Mesothelial cell of epicardium (in vitro differentiated cells): Measurements from ENCODE around the gene SDK1. TPM values are rescaled to one million over a fixed set of nuclear protein-coding genes. Genes with fewer than 3 reads are reported as not detected.

Source experiments
- DNase-seq, 2 experiments: peaks; one replicate each; pipeline ENCODE4 v3.0.0; 2021; ENCODE audit warnings: low spot score in 2 of 2; ENCODE audit not compliant: unreplicated experiment in 2 of 2
- H3K27ac Mint-ChIP-seq: 2 replicates; pipeline ENCODE4 v1.8.0; 2021; ENCODE audit warnings: mixed read lengths
- H3K27me3 Mint-ChIP-seq: 2 replicates; pipeline ENCODE4 v1.8.0; 2021; ENCODE audit warnings: low read depth, mixed read lengths
- H3K36me3 Mint-ChIP-seq: 2 replicates; pipeline ENCODE4 v1.8.0; 2021; ENCODE audit warnings: mixed read lengths
- H3K4me1 Mint-ChIP-seq: 2 replicates; pipeline ENCODE4 v1.8.0; 2021; ENCODE audit warnings: mixed read lengths
- H3K4me3 Mint-ChIP-seq: 2 replicates; pipeline ENCODE4 v1.8.0; 2021; ENCODE audit warnings: mild to moderate bottlenecking, moderate library complexity, mixed read lengths
- H3K9me3 Mint-ChIP-seq: 2 replicates; pipeline ENCODE4 v1.8.0; 2021; ENCODE audit warnings: mixed read lengths
- CTCF ChIP-seq: fragments of 200-600 bp; sonication (generic); IDR thresholded peaks from one replicate; pipeline ENCODE4 v1.5.0; 2021; ENCODE audit warnings: antibody characterized with exemption; ENCODE audit not compliant: unreplicated experiment
- total RNA-seq: library from RNA; stranded (reverse); gene quantifications from 3 replicates; pipeline ENCODE4 v1.2.1, GENCODE V29; 2021

Gene SDK1
- total RNA-seq, 1 donor from 2014 or later = 12.8 TPM

DNA sequence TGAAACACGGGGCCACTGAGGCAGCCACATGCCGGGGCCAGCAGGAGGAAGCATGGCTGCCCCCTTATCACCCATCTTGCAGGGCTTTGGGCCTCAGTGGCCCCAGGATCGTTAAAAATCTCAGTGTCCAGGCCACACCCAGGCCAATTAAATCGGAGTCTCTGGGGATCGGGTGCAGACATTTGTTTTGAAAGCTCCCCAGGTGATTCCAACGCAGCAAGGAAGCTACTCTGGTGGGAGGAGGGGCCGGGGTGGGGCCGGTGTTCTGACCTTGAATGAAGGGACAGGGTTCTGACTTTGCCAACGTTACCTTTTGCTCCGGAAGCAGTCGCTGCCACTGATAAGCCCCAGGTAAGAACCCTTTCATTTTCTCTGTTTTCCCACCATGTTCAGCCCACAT is 968.7 kb downstream of the SDK1 start:
- Mint-ChIP-seq H3K4me3 (no peak overlapping the region), H3K9me3 (peaks cover 8% of the 10 kb centered on the region), H3K27me3 (no peaks in the 10 kb centered on the region), H3K36me3 (peaks cover 4% of the 10 kb centered on the region), H3K27ac (no peak overlapping the region), H3K4me1 (no peaks in the 10 kb centered on the region)
- TF ChIP-seq CTCF = no peak
- no peak for DNase-seq

- TF ChIP-seq CTCF = no peak
- peaks cover 9% of the 10 kb centered on the region for H3K9me3 Mint-ChIP-seq
- DNase-seq = peak in 1 of 2 experiments; percentile 11
- no peak overlapping the region for H3K4me3 Mint-ChIP-seq
- H3K27me3 Mint-ChIP-seq = no peaks in the 10 kb centered on the region
- peaks cover 4% of the 10 kb centered on the region for H3K36me3 Mint-ChIP-seq
- no peaks in the 10 kb centered on the region for H3K4me1 Mint-ChIP-seq
- no peak overlapping the region for H3K27ac Mint-ChIP-seq
Measured at GRCh38 chr7:4270268-4270667, 969.2 kb downstream of the SDK1 start.

GRCh38 chr7:4270941-4271715 is 970.1 kb downstream of the SDK1 start:
- Mint-ChIP-seq H3K27ac (no peak overlapping the region), H3K4me1 (no peaks in the 10 kb centered on the region), H3K9me3 (peaks cover 9% of the 10 kb centered on the region), H3K36me3 (peaks cover 4% of the 10 kb centered on the region), H3K4me3 (no peak overlapping the region), H3K27me3 (no peaks in the 10 kb centered on the region)
- DNase-seq = peak in 1 of 2 experiments; percentile 29
- TF ChIP-seq CTCF = no peak

GRCh38 chr7:4271716-4272015 is 970.6 kb downstream of the SDK1 start:
- no peaks in the 10 kb centered on the region for H3K27me3 Mint-ChIP-seq
- no peak for TF ChIP-seq CTCF
- H3K36me3 Mint-ChIP-seq = peaks cover 4% of the 10 kb centered on the region
- H3K9me3 Mint-ChIP-seq = peaks cover 9% of the 10 kb centered on the region
- no peak overlapping the region for H3K4me3 Mint-ChIP-seq
- H3K4me1 Mint-ChIP-seq = no peaks in the 10 kb centered on the region
- DNase-seq = peak in 1 of 2 experiments; percentile 17
- no peak overlapping the region for H3K27ac Mint-ChIP-seq

DNA sequence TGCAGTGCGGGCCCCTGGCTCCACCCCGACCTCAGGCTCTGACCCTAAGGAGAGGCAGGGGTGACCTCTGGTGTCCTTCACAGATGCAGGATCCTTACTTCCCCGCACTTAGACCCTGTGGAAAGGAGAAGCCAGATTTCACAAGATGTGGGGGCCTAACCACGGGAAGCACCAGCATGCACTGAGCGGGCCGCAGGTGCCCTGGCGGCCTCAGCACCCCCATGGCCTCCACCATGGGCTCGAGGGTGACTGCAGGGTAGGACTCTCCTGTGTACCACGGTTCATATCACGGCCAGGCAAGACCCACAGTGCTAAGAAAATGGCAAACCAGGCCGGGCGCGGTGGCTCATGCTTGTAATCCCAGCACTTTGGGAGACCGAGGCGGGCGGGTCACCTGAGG is 971.1 kb downstream of the SDK1 start:
- TF ChIP-seq CTCF = no peak
- no peak overlapping the region for H3K4me3 Mint-ChIP-seq
- no peak overlapping the region for H3K27ac Mint-ChIP-seq
- no peaks in the 10 kb centered on the region for H3K4me1 Mint-ChIP-seq
- H3K9me3 Mint-ChIP-seq = peaks cover 9% of the 10 kb centered on the region
- H3K36me3 Mint-ChIP-seq = peaks cover 4% of the 10 kb centered on the region
- no peak for DNase-seq
- H3K27me3 Mint-ChIP-seq = no peaks in the 10 kb centered on the region
